T1000 (cell line): ENCODE measurements around the gene DEDD.
A peak's percentile ranks its signal among the peaks of the same experiment; 100 is the strongest.

ENCODE experiments used
- DNase-seq: peaks from one replicate; lab custom pipeline; 2025; ENCODE audit warnings: mixed read lengths; lab: John Stamatoyannopoulos, UW

The DEDD gene

GRCh38 chr1:161092621-161093028 is 39.8 kb downstream of the DEDD start:
- no peak for DNase-seq

- no peak for DNase-seq
These were observed 40.5 kb downstream of the DEDD start for GRCh38 chr1:161091796-161092507.

- DNase-seq: no peak
These were observed 41.4 kb downstream of the DEDD start for GRCh38 chr1:161091093-161091492.

- DNase-seq: no peak
These were observed 41.9 kb downstream of the DEDD start for GRCh38 chr1:161090617-161091016.

- no peak for DNase-seq
These were observed 42.5 kb downstream of the DEDD start for GRCh38 chr1:161089938-161090337.

- no peak for DNase-seq
These were observed 43.1 kb downstream of the DEDD start, which contains the start of gene NECTIN4 for GRCh38 chr1:161089251-161089924. Gene NECTIN4, minus strand, starts transcription at chr1:161089558. Its CDS starts 262 bp downstream, at chr1:161089296.

GRCh38 chr1:161088587-161089110 is 43.8 kb downstream of the DEDD start:
- DNase-seq: no peak

- DNase-seq: no peak
These were observed 46.0 kb downstream of the DEDD start for GRCh38 chr1:161086457-161086856.

- no peak for DNase-seq
These were observed 47.3 kb downstream of the DEDD start for GRCh38 chr1:161085165-161085564.

- no peak for DNase-seq
These were observed 47.9 kb downstream of the DEDD start for GRCh38 chr1:161084597-161084988.

GRCh38 chr1:161083748-161084596 is 48.5 kb downstream of the DEDD start:
- DNase-seq: no peak

- peak; percentile 73 for DNase-seq
These were observed 49.3 kb downstream of the DEDD start for GRCh38 chr1:161082996-161083747.

GRCh38 chr1:161082483-161082882 is 50.0 kb downstream of the DEDD start:
- no peak for DNase-seq

GRCh38 chr1:161081519-161081918 is 50.9 kb downstream of the DEDD start:
- no peak for DNase-seq

GRCh38 chr1:161080441-161081405 is 51.7 kb downstream of the DEDD start:
- no peak for DNase-seq

- no peak for DNase-seq
These were observed 52.9 kb downstream of the DEDD start for GRCh38 chr1:161079436-161080110.

GRCh38 chr1:161077426-161077825 is 55.0 kb downstream of the DEDD start:
- DNase-seq: no peak

GRCh38 chr1:161076410-161076809 is 56.1 kb downstream of the DEDD start:
- no peak for DNase-seq

GRCh38 chr1:161074676-161075368 is 57.6 kb downstream of the DEDD start:
- DNase-seq: no peak
